ENCODE data around the gene UBR4. TPM values are rescaled to one million over a fixed set of nuclear protein-coding genes. Genes with fewer than 3 reads are reported as not detected.

The UBR4 gene
- total RNA-seq, 4 donors from 2014 or later: 140 to 418 (median 223) TPM

DNA sequence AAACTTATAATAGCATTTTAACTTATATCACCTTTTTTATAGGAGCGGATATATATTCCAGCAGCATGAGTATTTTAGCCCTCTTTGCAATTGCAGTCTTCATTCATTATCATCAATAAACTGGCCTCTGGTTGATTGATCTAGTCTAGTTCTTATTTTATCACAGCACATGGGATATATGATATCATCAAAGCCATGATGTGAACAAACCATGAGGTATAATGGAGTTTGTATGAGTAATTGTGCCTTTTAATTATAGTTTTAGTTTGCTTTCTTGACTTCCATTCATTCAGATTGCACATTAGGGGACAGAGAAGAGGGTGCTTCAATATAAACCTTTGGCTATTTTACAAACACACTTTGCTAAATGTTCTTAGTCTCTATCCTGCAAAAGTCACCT is 3.5 kb upstream of the UBR4 start:
- in situ Hi-C loops (cut with MboI; ENCODE audit: low pct_ligation_motif_present in 1 of 4, low pct_unique_long_range_greater_than_20kb in 1 of 4, low sequenced_read_pairs in 3 of 4): no loop called here
- H3K27ac ChIP-seq: no peak overlapping the region

DNA sequence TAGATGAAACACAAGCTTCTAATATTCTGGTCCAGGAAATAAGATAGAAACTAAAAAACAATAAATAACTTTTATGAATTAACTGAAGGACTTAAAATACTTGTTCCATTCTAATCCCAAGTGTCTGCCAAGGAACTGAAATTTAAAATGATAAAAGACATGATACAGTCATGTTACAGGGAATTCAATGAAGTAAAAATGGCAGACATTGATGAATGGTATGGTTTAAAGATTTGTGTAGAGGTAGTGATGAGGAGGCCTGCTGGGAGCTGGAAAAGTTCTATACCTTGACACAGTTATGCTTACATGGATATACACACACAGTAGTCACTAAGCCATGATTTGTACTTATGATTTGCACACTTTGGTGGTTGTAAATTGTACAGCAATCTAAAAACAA is 2.1 kb upstream of the UBR4 start:
- TF ChIP-seq POLR2A (IDR thresholded peaks at IDR 0.05) (no peak), EP300 (IDR thresholded peaks at IDR 0.05; ENCODE audit: low read depth) (no peak), POLR2AphosphoS5 (IDR thresholded peaks at IDR 0.05) (no peak)
- TF ChIP-seq, protein P1, sequence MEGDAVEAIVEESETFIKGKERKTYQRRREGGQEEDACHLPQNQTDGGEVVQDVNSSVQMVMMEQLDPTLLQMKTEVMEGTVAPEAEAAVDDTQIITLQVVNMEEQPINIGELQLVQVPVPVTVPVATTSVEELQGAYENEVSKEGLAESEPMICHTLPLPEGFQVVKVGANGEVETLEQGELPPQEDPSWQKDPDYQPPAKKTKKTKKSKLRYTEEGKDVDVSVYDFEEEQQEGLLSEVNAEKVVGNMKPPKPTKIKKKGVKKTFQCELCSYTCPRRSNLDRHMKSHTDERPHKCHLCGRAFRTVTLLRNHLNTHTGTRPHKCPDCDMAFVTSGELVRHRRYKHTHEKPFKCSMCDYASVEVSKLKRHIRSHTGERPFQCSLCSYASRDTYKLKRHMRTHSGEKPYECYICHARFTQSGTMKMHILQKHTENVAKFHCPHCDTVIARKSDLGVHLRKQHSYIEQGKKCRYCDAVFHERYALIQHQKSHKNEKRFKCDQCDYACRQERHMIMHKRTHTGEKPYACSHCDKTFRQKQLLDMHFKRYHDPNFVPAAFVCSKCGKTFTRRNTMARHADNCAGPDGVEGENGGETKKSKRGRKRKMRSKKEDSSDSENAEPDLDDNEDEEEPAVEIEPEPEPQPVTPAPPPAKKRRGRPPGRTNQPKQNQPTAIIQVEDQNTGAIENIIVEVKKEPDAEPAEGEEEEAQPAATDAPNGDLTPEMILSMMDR (IDR thresholded peaks at IDR 0.05): no peak
- Histone ChIP-seq H3K27ac (peak overlapping the region in 1 of 4 donors; percentile 96), H3K36me3 (peaks cover 0 to 11% (median 0%) of the 10 kb centered on the region in 4 donors), H3K27me3 (no peaks in the 10 kb centered on the region), H3K4me3 (no peak overlapping the region), H3K9me3 (no peaks in the 10 kb centered on the region), H3K4me1 (peaks cover 25 to 49% (median 34%) of the 10 kb centered on the region in 4 donors)
- intact Hi-C loops (cut with DNase I; ENCODE audit: low total_unique reads): no loop called here
- in situ Hi-C loops (cut with MboI; ENCODE audit: low pct_ligation_motif_present in 1 of 4, low pct_unique_long_range_greater_than_20kb in 1 of 4, low sequenced_read_pairs in 3 of 4): no loop called here
- DNase-seq: no peak

More for the DNA sequence above, 3.5 kb upstream of the UBR4 start:
- H3K4me1 ChIP-seq: peaks cover 14 to 35% (median 22%) of the 10 kb centered on the region in 4 donors
- 100% methylated on average over 1 of the region's 1 CpG for WGBS, 2 donors (ENCODE audit: low coverage in 1 of 2)
- TF ChIP-seq POLR2AphosphoS5 (IDR thresholded peaks at IDR 0.05): no peak
- no peaks in the 10 kb centered on the region for H3K27me3 ChIP-seq
- no peak overlapping the region for H3K4me3 ChIP-seq
- intact Hi-C loops (cut with DNase I; ENCODE audit: low total_unique reads): no loop called here
- peaks cover 0 to 17% (median 3%) of the 10 kb centered on the region in 4 donors for H3K36me3 ChIP-seq
- H3K9me3 ChIP-seq: no peaks in the 10 kb centered on the region
- no peak for DNase-seq

DNA sequence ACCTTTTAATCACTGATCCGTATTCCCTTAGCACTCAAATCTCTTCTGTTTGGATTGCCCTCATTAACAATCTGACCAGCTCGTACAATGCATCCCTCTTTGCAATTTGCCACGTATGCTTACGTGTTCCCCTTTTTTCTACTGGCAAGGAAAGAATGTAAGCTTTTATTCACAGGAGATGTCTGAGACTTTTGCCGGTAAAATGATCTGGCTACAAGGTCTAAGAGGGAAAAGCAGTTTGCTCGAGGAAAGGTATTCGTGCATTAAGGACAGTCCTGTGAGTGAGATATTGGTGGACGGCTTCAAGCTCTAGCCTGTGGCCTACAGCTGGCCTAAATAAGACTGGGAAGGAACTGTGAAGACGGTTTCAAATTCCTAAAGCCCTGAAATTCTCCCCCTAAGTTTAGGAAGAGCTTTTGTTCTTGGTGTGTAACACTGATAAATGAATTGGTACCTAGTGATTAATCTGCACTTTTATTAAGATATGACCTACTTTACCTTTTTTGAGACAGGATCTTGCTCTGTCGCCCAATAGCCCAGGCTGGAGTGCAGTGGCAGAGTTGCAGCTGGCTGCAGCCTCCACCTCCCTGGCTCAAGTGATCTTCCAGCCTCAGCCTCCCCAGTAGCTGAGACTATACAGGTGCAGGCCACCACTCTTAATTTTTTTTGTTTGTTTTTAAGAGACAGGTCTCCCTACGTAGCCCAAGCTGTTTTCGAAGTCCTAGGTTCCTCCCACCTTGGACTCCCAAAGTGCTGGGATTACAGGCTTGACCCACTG is 895 bp upstream of the UBR4 start:
- intact Hi-C loops (cut with DNase I; ENCODE audit: low total_unique reads): no loop called here
- peaks cover 30 to 61% (median 40%) of the 10 kb centered on the region in 4 donors for H3K4me1 ChIP-seq
- 6 to 10% methylated on average over 9 to 12 of the region's 12 CpGs for WGBS, 2 donors (ENCODE audit: low coverage in 1 of 2)

DNA sequence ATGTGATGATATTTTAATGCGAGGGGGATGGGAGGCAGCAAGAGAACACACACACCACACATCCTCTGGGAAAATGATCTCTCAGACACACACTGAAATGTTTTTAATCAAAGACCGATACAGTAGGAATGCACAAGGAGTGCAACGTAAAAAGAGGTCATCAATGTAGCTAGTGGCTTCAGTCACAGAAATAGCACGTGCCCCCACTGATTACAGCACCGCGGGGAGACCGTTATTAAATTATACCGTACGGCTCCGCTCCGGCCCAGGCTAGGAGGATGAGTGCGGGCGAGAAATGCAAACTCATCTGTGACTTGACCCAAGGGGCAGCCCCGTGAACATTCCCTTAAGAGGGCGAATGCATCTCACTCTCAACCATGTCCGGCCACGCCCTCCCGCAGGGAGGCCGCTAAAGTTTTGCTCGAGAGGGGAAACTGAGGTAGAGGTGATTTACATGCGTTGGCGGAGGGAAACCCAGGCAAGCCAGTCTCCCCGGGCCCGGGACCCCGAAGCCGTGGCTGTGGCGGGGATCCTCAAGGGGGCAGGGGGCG is 552 bp downstream of the UBR4 start:
- Histone ChIP-seq H3K27me3 (no peaks in the 10 kb centered on the region), H3K4me3 (peak overlapping the region; percentile 73 to 96 (median 87)), H3K4me1 (peaks cover 30 to 74% (median 43%) of the 10 kb centered on the region in 4 donors), H3K27ac (peak overlapping the region; percentile 94 to 97 (median 96)), H3K9me3 (no peaks in the 10 kb centered on the region), H3K36me3 (peaks cover 0 to 4% (median 0%) of the 10 kb centered on the region in 4 donors)
- TF ChIP-seq POLR2A (IDR thresholded peaks at IDR 0.05) (no peak), EP300 (IDR thresholded peaks at IDR 0.05; ENCODE audit: low read depth) (no peak), POLR2AphosphoS5 (IDR thresholded peaks at IDR 0.05) (no peak)
- TF ChIP-seq, protein P1 (IDR thresholded peaks at IDR 0.05): no peak
- peak; percentile 49 for DNase-seq
- in situ Hi-C loops (cut with MboI; ENCODE audit: low pct_ligation_motif_present in 1 of 4, low pct_unique_long_range_greater_than_20kb in 1 of 4, low sequenced_read_pairs in 3 of 4) (no loop called here), intact Hi-C loops (cut with DNase I; ENCODE audit: low total_unique reads) (no loop called here)
- WGBS, 2 donors (ENCODE audit: low coverage in 1 of 2): 0% methylated on average over 1 to 22 of the region's 28 CpGs

More for the DNA sequence above, 895 bp upstream of the UBR4 start:
- Histone ChIP-seq H3K9me3 (no peaks in the 10 kb centered on the region), H3K27me3 (no peaks in the 10 kb centered on the region), H3K4me3 (peak overlapping the region; percentile 73 to 96 (median 87)), H3K27ac (peak overlapping the region; percentile 94 to 97 (median 96)), H3K36me3 (peaks cover 0 to 4% (median 0%) of the 10 kb centered on the region in 4 donors)
- TF ChIP-seq, protein P1 (IDR thresholded peaks at IDR 0.05): no peak
- no peak for TF ChIP-seq POLR2A (IDR thresholded peaks at IDR 0.05)
- no peak for TF ChIP-seq POLR2AphosphoS5 (IDR thresholded peaks at IDR 0.05)
- no peak for TF ChIP-seq EP300 (IDR thresholded peaks at IDR 0.05; ENCODE audit: low read depth)
- in situ Hi-C loops (cut with MboI; ENCODE audit: low pct_ligation_motif_present in 1 of 4, low pct_unique_long_range_greater_than_20kb in 1 of 4, low sequenced_read_pairs in 3 of 4): no loop called here
- DNase-seq: no peak

Measured in transverse colon (tissue), 4 donors.